GM10248 (cell line): Measurements from ENCODE around the gene STAM2.
"Not testable (repeated sequence)": the region's sequence is repeated elsewhere in the genome, so short reads cannot be mapped to it uniquely, and the experiment has no call there.

ENCODE experiments used
- CTCF ChIA-PET: fragments of 300-600 bp; sonication (Branson Sonifier 250); formaldehyde crosslinking; extraction: SDS; loops from one replicate; lab custom pipeline; 2021; ENCODE audit warnings: antibody characterized with exemption; lab: Yijun Ruan, JAX
- POLR2A ChIA-PET: fragments of 350-650 bp; sonication (Branson Sonifier 250); formaldehyde crosslinking; extraction: SDS; loops from one replicate; lab custom pipeline; 2020; ENCODE audit warnings: antibody characterized with exemption; lab: Yijun Ruan, JAX
- DNase-seq: peaks from one replicate; pipeline ENCODE4 v3.0.0; 2012; ENCODE audit errors: extremely low spot score
- TF ChIP-seq, protein P1 (sequence below): IDR thresholded peaks from 2 replicates; pipeline ENCODE4 v1.5.1; 2012; ENCODE audit warnings: mild to moderate bottlenecking, low read depth; ENCODE audit errors: extremely low read depth, missing control alignments, control extremely low read depth

STAM2 gene

DNA sequence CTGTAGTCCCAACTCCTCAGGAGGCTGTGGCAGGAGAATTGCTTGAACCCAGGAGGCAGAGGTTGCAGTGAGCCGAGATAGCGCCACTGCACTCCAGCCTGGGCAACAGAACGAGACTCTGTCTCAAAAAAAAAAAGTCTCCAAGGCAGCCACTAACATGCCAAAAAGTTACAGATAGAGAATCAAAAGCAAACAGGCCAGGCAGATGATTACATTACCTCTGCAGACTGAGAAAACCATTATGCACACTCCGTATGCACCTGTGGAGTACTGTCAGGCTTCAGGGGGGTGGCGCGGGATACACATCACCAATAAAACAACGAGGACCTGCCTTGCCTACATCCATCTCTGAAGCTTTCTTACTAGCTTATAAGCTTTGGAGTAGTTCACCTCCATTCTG lies 10.3 kb downstream of the STAM2 start:
- TF ChIP-seq, protein P1, sequence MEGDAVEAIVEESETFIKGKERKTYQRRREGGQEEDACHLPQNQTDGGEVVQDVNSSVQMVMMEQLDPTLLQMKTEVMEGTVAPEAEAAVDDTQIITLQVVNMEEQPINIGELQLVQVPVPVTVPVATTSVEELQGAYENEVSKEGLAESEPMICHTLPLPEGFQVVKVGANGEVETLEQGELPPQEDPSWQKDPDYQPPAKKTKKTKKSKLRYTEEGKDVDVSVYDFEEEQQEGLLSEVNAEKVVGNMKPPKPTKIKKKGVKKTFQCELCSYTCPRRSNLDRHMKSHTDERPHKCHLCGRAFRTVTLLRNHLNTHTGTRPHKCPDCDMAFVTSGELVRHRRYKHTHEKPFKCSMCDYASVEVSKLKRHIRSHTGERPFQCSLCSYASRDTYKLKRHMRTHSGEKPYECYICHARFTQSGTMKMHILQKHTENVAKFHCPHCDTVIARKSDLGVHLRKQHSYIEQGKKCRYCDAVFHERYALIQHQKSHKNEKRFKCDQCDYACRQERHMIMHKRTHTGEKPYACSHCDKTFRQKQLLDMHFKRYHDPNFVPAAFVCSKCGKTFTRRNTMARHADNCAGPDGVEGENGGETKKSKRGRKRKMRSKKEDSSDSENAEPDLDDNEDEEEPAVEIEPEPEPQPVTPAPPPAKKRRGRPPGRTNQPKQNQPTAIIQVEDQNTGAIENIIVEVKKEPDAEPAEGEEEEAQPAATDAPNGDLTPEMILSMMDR = no peak
- POLR2A ChIA-PET = no interaction called here
- DNase-seq = no peak
- CTCF ChIA-PET = interaction anchor here (2.0 kb wide), 1 partner anchor 9 kb away, joined by 9 read pairs; no protein-coding TSS in a partner anchor

DNA sequence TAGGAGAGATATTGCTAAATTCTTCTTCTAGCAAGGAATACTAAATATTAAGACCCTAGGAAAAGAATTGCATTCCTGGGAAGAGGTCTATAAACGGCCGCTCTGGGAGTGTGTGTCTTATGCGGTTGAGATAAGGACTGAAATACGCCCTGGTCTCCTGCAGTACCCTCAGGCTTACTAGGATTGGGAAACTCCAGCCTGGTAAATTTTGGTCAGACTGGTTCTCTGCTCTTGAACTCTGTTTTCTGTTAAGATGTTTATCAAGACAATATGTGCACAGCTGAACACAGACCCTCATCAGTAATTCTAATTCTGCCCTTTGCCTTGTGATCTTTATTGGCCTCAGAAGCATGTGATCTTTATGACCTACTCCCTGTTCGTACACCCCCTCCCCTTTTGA lies 11.9 kb downstream of the STAM2 start:
- POLR2A ChIA-PET, CTCF ChIA-PET, DNase-seq: not testable (repeated sequence)

DNA sequence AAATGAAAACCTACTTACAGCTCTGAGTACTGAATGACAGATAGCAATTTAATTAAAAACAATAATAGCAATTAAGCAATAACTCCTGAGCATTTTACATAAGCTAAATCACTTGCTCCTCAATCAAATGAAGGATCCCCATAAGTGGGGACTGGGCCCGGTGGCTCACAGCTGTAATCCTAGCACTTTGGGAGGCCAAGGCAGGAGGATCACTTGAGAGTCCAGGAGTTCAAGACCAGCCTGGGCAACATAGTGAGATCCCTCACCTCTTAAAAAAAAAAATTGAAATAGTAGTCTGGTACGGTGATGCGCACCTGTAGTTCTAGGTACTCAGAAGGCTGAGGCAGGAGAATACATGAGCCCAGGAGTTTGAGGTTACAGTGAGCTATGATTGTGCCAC lies 13.4 kb downstream of the STAM2 start:
- TF ChIP-seq, protein P1 = no peak
- CTCF ChIA-PET = interaction anchor here (1.0 to 1.7 kb wide), 4 partner anchors 14 to 124 kb away, joined by 3 to 5 read pairs (median 3); no protein-coding TSS in a partner anchor
- POLR2A ChIA-PET = interaction anchor here (0.6 kb wide), 1 partner anchor 1383 kb away, joined by 3 read pairs; no protein-coding TSS in a partner anchor
- DNase-seq = no peak

DNA sequence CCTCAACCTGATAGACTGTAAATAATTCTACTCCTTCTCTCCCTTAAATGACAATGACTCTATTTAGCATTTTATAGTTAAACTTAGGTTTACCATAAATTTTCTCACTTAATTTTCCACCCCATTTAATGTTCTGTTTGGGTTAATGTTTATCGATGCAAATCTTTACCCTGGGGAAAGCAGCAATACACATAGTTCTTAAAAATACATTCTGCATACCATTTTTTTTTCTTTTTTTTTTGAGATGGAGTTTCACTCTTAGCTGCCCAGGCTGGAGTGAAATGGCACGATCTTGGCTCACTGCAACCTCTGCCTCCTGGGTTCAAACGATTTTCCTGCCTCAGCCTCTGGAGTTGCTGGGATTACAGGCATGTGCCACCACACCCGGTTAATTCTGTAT lies 14.0 kb downstream of the STAM2 start:
- DNase-seq = no peak
- TF ChIP-seq, protein P1 = no peak
- CTCF ChIA-PET = interaction anchor here (1.0 to 1.7 kb wide), 2 partner anchors 14 to 114 kb away, joined by 3 to 5 read pairs; no protein-coding TSS in a partner anchor
- POLR2A ChIA-PET = interaction anchor here (0.6 kb wide), 1 partner anchor 1383 kb away, joined by 3 read pairs; no protein-coding TSS in a partner anchor

DNA sequence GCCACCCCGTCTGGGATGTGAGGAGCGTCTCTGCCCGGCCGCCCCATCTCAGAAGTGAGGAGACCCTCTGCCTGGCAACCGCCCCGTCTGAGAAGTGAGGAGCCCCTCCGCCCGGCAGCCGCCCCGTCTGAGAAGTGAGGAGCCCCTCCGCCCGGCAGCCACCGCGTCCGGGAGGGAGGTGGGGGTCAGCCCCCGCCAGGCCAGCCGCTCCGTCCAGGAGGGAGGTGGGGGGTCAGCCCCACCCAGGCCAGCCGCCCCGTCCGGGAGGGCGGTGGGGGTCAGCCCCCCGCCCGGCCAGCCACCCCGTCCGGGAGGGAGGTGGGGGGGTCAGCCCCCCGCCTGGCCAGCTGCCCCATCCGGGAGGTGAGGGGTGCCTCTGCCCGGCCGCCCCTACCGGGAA lies 15.2 kb downstream of the STAM2 start:
- CTCF ChIA-PET, POLR2A ChIA-PET, DNase-seq: not testable (repeated sequence)

DNA sequence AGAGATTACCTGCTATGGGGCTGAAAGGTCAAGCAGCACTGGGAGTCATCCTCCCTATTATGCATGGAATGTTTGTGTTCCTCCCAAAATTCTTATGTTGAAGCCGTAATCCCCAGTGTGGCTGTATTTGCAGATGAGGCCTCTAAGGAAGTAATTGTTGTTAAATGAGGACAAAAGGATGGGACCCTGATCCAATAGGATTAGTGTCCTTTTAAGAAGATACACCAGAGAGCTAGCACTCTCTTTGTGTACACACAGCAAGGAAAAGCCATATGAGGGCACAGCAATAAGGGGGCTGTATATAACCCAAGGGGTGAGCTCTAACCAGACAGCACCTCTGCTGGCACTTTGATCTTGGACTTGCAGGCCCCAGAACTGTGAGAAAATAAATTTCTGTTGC lies 18.3 kb downstream of the STAM2 start:
- TF ChIP-seq, protein P1 = no peak
- ChIA-PET POLR2A (no interaction called here), CTCF (interaction anchor here (1.1 to 1.7 kb wide), 3 partner anchors 19 to 479 kb away, joined by 4 to 5 read pairs (median 5); partner anchors contain the start of gene STAM2)
- DNase-seq = no peak

DNA sequence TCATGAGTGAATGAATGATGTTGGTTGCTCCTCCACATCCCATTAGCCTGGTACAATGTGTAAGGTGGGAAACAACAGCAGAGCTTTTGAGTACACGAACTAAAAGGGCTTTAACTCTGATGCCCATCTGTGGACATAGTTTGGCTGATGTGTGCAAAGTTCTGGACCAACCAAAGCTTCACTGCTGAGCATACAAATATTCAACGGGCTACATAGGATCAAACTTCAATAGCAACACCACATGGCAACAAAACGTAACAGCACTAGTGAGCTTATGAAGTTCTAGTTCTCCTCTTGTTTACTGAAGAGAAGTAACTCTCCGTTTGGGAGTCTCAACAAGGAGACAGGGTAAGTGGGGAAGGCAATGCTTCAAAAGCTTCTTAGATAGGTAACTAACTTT lies 20.4 kb downstream of the STAM2 start:
- TF ChIP-seq, protein P1 = peak; percentile 19
- POLR2A ChIA-PET = interaction anchor here (0.6 to 0.9 kb wide), 2 partner anchors 21 to 552 kb away, joined by 3 read pairs; partner anchors contain the start of gene STAM2
- CTCF ChIA-PET = interaction anchor here (1.1 to 2.9 kb wide), 12 partner anchors 10 to 480 kb away, joined by 3 to 11 read pairs (median 4); partner anchors contain the start of gene STAM2
- no peak for DNase-seq
